Endometrium (tissue), 2 donors: ENCODE measurements around the gene ARHGAP42.

Experiments used
- FAIRE-seq: peaks from 2 replicates; lab custom pipeline; 2012; peaks lifted over from hg19 to GRCh38; lab: Jason Lieb, UNC
- donor health status: control.
- donor health status: control.

Gene ARHGAP42

DNA sequence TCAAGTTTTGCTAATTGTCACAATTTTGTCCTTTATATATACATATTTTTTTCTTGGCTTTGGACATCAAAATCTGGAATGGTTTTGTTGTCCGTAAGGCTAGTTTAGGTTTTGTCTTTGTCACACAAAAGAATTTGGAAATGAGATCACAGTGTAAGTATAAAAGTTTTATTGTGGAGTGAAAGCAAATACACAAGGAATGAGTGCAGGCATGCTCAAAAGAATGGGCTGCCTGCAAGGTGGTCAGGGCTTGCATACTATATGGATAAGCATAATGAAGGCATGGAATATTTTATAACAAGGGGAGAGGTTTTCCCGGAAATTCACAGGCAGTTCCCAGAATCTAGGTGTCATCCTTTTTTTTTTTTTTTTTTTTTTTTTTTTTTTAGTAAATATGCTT is 150.2 kb downstream of the ARHGAP42 start:
- no peak for FAIRE-seq

DNA sequence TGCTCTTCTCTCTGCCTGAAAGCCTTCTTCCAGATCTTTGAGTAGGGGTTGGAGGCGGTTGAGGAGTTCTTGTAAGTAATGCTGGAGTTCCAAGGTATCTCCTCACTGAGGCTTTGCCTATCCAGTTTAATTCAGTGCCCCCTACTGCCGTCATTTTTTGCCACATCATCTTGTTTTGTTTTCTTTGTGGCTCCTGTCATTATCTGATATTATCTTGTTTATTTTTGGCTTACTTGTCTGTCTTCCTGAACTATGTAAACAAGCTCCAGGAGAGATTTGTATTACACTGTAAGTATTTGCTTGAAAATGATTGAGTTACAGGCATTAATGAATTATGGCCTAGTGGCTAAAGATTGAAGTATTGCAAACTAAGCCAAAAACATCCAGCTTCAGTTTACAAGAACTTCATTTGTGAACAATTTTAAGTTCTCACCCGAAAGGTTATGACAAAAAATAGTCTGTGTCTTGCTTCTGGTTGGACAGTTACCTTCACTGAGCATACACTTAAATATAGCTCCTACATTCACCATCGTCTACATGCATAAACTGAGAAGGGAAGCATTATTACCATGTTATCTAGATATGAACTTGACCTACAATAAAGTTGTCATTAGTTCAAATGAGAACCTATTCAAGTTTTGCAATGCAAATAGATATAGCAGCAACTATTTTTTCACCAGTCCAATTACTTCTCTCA is 154.8 kb downstream of the ARHGAP42 start:
- FAIRE-seq = no peak

GRCh38 chr11:100847696-100848216 is 160.7 kb downstream of the ARHGAP42 start:
- FAIRE-seq = no peak

GRCh38 chr11:100849009-100849900 is 162.2 kb downstream of the ARHGAP42 start:
- peak; percentile 85 for FAIRE-seq

GRCh38 chr11:100849901-100850235 is 162.8 kb downstream of the ARHGAP42 start:
- FAIRE-seq = no peak

DNA sequence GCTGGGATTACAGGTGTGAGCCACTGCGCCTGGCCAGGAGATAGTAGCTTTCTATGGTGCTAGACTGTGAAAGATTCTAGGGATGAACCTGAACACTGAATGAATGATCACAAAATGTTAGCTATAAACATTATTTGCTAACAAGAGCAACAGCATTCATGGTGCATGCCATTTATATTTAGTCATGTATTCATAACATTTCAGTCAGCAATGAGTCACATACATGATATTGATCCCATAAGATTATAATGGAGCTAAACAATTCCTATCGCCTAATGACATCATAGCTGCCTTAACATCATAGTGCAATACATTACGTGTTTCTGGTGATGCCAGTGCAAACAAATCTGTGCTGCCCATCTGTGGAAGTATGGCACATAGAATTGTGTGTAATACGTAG is 164.1 kb downstream of the ARHGAP42 start:
- no peak for FAIRE-seq

DNA sequence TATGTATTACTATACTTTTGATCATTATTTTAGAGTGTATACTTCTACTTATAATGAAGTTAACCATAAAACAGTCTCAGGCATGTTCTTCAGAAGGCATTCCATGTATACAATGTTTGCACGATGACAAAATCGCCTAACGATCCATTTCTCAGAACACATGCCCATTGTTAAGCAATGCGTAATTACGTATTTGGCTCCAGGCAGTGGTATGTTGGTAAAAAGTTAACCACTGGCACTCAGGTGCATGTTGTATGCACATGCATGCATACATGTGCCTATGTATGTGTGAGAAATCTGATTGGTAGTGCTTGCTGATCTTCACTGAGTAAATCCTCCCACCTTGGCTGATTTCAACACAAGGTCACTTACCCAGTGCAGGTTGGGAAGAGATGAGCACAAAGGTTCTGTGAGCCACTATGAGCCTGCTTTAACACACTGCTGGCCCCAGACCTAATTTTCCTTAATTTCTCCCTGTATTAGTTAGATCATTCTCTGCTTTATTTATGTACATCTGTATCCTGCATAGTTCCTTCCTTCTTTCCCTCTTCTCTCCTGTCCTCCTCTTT is 164.6 kb downstream of the ARHGAP42 start:
- FAIRE-seq = no peak

DNA sequence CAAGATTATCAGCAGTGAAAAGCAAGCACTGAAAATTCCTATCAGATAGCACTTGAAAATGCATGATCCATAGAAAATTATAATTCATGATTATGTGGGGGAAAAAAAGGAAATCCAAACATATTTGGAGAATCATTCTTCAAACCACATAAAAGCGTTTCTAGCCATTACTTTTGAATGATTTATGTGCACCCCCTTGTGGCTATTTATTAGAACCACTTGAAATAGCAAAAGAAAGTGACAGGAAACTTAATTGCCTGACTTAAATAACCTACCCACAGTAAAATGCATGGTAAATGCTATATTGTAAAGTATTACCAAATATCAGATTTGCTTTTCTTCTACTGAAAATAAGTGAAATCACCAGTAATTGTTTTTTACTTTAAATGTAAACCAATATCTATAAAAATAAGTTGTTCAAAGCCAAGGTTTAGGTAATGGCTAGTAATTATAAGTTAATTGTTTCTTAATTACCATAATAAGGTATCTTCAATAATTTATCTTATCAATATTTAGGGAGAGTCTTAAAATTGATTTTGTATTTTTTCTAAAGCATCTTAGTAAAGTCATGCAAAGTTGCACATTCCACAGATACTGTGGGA is 168.5 kb downstream of the ARHGAP42 start:
- FAIRE-seq = peak; percentile 78

GRCh38 chr11:100857236-100858005 is 170.3 kb downstream of the ARHGAP42 start:
- FAIRE-seq = no peak

DNA sequence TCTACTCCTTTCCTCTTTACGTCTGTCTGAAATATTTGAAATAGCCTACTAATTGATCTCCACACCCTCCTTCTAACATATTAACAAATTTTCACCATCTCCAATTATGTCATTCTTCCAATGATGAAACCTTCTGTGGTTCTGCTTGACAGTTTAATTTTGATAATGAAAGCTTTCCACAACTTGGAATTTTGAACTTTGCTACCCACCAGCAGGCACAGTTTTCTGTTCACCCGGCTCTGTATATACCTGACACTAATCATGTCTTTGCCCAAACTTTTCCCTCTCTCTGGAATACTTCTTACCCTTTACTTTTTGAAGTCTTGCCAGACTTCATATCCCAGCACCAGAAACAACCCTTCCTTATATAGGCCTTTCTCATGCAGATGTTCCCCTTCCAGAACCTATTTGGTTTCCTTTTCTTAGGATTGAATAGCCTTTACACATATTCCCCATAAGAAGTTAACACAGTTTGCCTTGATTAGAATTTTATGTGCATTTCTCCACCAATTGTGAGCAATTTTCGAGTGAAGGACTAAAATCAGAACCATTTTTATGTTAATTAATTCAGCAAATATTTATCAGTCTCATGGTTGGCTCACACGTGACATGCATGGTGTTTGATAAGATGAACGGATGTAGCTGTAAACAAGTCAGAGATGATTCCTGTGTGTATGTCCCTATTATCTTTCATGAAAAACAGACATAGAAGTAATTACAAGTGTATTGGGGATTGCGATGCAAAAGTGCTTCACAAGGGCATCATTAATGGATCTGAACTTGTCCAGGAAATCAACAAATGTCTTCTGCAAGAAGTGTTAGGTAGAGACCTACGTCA is 173.4 kb downstream of the ARHGAP42 start:
- FAIRE-seq = no peak

- no peak for FAIRE-seq
Observed at GRCh38 chr11:100861212-100861611, 174.1 kb downstream of the ARHGAP42 start.

DNA sequence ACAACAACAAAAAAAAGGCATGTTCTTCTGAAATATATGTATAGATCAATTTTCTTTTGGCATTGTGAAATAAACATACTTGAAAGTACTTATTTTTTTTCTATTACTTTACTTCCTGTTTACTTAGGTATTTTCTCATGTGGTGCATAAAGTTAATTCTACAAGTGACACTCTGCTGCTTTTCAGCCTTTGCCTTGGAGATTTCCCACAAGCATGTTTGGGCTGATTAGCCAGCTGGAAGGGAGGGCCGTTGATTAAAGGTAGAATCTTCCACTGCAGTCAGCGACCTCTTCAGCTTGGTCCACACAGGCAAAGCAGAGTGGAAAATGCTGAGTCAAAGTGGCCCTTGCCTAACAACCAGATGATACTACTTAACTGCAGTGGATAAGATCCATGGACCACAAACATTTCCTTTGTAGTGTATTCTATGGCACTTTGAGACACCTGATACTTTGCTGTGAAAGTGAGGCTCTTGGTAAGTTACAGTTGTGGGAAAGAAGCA is 176.0 kb downstream of the ARHGAP42 start:
- no peak for FAIRE-seq

DNA sequence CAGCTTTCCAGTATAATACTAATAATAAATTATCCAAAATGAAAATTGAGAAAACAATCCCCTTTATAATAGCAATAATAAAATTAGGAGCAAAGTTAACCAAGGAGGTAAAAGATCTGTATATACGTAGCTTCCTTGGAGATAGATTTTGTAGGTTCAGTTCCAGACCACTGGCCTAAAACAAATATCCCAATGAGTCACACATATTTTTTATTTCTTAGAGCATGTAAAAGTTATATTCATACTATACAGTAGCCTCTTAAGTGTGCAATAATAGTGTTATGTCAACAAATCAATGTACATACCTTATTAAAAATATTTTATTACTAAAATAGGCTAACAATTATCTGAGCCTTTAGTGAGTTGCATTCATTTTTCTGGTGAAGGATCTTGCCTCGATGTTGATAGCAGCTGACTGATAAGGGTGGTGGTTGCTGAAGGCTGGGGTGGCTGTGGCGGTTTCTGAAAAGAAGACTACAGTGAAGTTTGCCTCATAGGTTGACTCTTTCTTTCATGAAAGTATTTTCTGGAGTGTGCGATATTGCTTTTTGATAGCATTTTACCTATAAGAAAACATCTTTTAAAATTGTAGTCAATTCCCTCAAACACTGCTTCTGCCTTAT is 178.5 kb downstream of the ARHGAP42 start:
- FAIRE-seq = no peak

- FAIRE-seq = no peak
Observed at GRCh38 chr11:100866453-100866852, 179.4 kb downstream of the ARHGAP42 start.

- no peak for FAIRE-seq
Observed at GRCh38 chr11:100867606-100868005, 180.5 kb downstream of the ARHGAP42 start.

- FAIRE-seq = no peak
Observed at GRCh38 chr11:100869328-100869727, 182.2 kb downstream of the ARHGAP42 start.

- no peak for FAIRE-seq
Observed at GRCh38 chr11:100870138-100870537, 183.1 kb downstream of the ARHGAP42 start.

- FAIRE-seq = no peak
Observed at GRCh38 chr11:100872951-100873740, 186.1 kb downstream of the ARHGAP42 start.

DNA sequence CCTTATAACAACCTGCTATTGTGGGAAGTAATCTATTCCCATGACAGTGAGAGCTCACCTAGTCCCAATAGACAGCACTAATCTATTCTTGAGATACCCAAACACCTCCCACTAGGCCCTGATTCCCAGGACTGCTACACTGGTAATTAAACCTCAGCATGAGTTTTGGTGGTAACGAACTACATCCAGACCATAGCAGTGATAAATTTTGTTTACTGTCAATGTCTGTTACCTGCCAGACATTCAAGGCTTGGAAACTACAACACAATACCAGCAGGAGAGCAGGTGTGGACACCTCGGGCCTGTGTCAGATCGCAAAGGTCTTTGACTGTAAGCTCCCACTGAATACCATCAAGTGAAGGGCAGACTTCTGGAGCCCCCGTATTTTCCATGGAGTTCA is 187.1 kb downstream of the ARHGAP42 start:
- no peak for FAIRE-seq
